Keratinocyte (primary cell): ENCODE measurements around the gene ARMC3. TPM values are rescaled to one million over a fixed set of nuclear protein-coding genes. Genes with fewer than 3 reads are reported as not detected.

Experiments used
- DNase-seq: peaks from one replicate; pipeline ENCODE4 v3.0.0-alpha.2; 2011; ENCODE audit warnings: low read depth, missing footprints, low spot score
- FAIRE-seq: peaks from 2 replicates; lab custom pipeline; 2011; peaks lifted over from hg19 to GRCh38; lab: Jason Lieb, UNC
- H2AFZ ChIP-seq: 2 replicates; pipeline ENCODE4 v1.6.0; 2012; ENCODE audit warnings: low read length, control low read depth, inconsistent platforms; ENCODE audit not compliant: control insufficient read depth
- H3K27ac ChIP-seq: 2 replicates; pipeline ENCODE4 v1.5.1; 2011; ENCODE audit warnings: low read length; ENCODE audit not compliant: control insufficient read depth, insufficient read depth
- H3K27me3 ChIP-seq: 3 replicates; pipeline ENCODE4 v1.6.0; 2011; ENCODE audit warnings: low read length; ENCODE audit not compliant: control insufficient read depth, insufficient read depth; ENCODE audit errors: extremely low read depth
- H3K36me3 ChIP-seq, 2 experiments: 2 replicates in 1 of 2; 3 replicates in 1 of 2; pipeline ENCODE4 v1.5.1; 2011; ENCODE audit warnings: low read length in 2 of 2, mild to moderate bottlenecking in 1 of 2; ENCODE audit not compliant: control insufficient read depth in 2 of 2, insufficient read depth in 2 of 2; ENCODE audit errors: extremely low read depth in 1 of 2
- H3K4me1 ChIP-seq: 3 replicates; pipeline ENCODE4 v1.5.1; 2011; ENCODE audit warnings: low read length; ENCODE audit not compliant: control insufficient read depth, insufficient read depth; ENCODE audit errors: extremely low read depth
- H3K4me2 ChIP-seq: 3 replicates; pipeline ENCODE4 v1.6.0; 2011; ENCODE audit warnings: low read depth, low read length; ENCODE audit not compliant: control insufficient read depth, insufficient read depth; ENCODE audit errors: extremely low read depth
- H3K4me3 ChIP-seq, 3 experiments: fragments of 200-600 bp in 1 of 3; sonication (generic) in 1 of 3; 2 replicates in 2 of 3; 3 replicates in 1 of 3; pipeline ENCODE4 v1.5.1; 2011 to 2016; ENCODE audit warnings: low read length in 3 of 3, mild to moderate bottlenecking in 3 of 3, control low read depth in 2 of 3, inconsistent platforms in 1 of 3, low read depth in 1 of 3, mixed read lengths in 1 of 3, mixed run types in 1 of 3, moderate library complexity in 1 of 3; ENCODE audit not compliant: control insufficient read depth in 2 of 3, insufficient read depth in 2 of 3; ENCODE audit errors: extremely low read depth in 1 of 3
- H3K79me2 ChIP-seq: 2 replicates; pipeline ENCODE4 v1.6.0; 2012; ENCODE audit warnings: low read length; ENCODE audit not compliant: control insufficient read depth, insufficient read depth
- H3K9ac ChIP-seq: 3 replicates; pipeline ENCODE4 v1.6.0; 2011; ENCODE audit warnings: low read length; ENCODE audit not compliant: control insufficient read depth, insufficient read depth; ENCODE audit errors: extremely low read depth
- H3K9me1 ChIP-seq: 3 replicates; pipeline ENCODE4 v1.6.0; 2011; ENCODE audit warnings: low read length; ENCODE audit not compliant: control insufficient read depth, insufficient read depth; ENCODE audit errors: extremely low read depth
- H3K9me3 ChIP-seq: 2 replicates; pipeline ENCODE4 v1.5.1; 2012; ENCODE audit warnings: low read depth, low read length; ENCODE audit not compliant: control insufficient read depth
- H4K20me1 ChIP-seq: 3 replicates; pipeline ENCODE4 v1.6.0; 2011; ENCODE audit warnings: low read length; ENCODE audit not compliant: control insufficient read depth, insufficient read depth; ENCODE audit errors: extremely low read depth
- EZH2 ChIP-seq: IDR thresholded peaks from one replicate; pipeline ENCODE4 v1.6.1; 2012; ENCODE audit warnings: inconsistent platforms, mild to moderate bottlenecking, low read length, moderate library complexity
- dilution Hi-C: fragments of 300-500 bp; cut with MboI; formaldehyde crosslinking; loops from one replicate; pipeline ENCODE4 v1.7.0; 2020; ENCODE audit warnings: low sequenced_read_pairs; ENCODE audit not compliant: extremely low pct_ligation_motif_present
- polyA plus RNA-seq, 5 experiments: library from polyadenylated mRNA; depleted of rRNA in 3 of 5; stranded (reverse) in 3 of 5; stranded (forward) in 1 of 5; unstranded in 1 of 5; fragments of >200 nt; gene quantifications; 1 replicate in 1 of 5; 2 replicates in 3 of 5; 3 replicates in 1 of 5; pipeline versions ENCODE4 v1.2.1 to v1.2.3, GENCODE V29; 2011 to 2012; ENCODE audit warnings: missing spikeins in 2 of 5, low read depth in 1 of 5, low replicate concordance in 1 of 5
- TF ChIP-seq, protein P1 (sequence below), 3 experiments: IDR thresholded peaks in 1 of 3; conservative IDR thresholded peaks in 1 of 3; optimal IDR thresholded peaks in 1 of 3; 2 replicates in 2 of 3; 3 replicates in 1 of 3; pipeline versions ENCODE3 to v1.5.1; 2011; ENCODE audit warnings: low read length in 3 of 3, mild to moderate bottlenecking in 3 of 3, moderate library complexity in 2 of 3, control low read depth in 1 of 3, inconsistent platforms in 1 of 3; ENCODE audit not compliant: insufficient read depth in 2 of 3; ENCODE audit errors: extremely low read depth in 1 of 3

The ARMC3 gene
- polyA plus RNA-seq, 1 donor (not counting 4 experiments of a cell fraction or from before 2014, with no cell fraction given) = not detected

DNA sequence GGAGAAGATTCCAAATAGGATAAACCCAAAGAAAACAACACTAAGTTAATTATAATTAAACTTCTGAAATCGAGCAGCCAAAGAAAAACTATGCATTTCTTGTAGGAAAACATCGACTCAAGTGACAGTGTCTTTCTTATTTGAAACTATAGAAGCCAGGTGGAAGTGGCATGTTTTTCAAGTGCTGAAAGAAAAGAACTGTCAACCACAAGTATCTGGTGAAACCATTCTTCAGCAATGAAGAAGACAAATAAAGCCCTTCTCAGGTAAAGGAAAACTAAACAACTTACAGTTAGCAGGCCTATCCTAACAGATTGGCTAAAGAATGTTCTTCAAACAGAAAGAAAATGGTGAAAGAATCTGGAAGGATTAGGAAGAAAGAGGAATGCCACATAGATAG lies 96.1 kb downstream of the ARMC3 start:
- Histone ChIP-seq H3K36me3 (no peaks in the 10 kb centered on the region), H3K9me1 (no peaks in the 10 kb centered on the region), H4K20me1 (no peaks in the 10 kb centered on the region), H3K4me1 (no peaks in the 10 kb centered on the region), H2AFZ (no peak overlapping the region), H3K9ac (no peak overlapping the region), H3K9me3 (no peaks in the 10 kb centered on the region), H3K4me3 (no peak overlapping the region), H3K27me3 (peaks cover 6% of the 10 kb centered on the region), H3K4me2 (no peak overlapping the region), H3K27ac (no peak overlapping the region), H3K79me2 (no peaks in the 10 kb centered on the region)
- FAIRE-seq (no peak), DNase-seq (no peak)
- TF ChIP-seq, protein P1, sequence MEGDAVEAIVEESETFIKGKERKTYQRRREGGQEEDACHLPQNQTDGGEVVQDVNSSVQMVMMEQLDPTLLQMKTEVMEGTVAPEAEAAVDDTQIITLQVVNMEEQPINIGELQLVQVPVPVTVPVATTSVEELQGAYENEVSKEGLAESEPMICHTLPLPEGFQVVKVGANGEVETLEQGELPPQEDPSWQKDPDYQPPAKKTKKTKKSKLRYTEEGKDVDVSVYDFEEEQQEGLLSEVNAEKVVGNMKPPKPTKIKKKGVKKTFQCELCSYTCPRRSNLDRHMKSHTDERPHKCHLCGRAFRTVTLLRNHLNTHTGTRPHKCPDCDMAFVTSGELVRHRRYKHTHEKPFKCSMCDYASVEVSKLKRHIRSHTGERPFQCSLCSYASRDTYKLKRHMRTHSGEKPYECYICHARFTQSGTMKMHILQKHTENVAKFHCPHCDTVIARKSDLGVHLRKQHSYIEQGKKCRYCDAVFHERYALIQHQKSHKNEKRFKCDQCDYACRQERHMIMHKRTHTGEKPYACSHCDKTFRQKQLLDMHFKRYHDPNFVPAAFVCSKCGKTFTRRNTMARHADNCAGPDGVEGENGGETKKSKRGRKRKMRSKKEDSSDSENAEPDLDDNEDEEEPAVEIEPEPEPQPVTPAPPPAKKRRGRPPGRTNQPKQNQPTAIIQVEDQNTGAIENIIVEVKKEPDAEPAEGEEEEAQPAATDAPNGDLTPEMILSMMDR (optimal IDR thresholded peaks at IDR 0.05 in 1 of 3, IDR thresholded peaks at IDR 0.05 in 1 of 3, conservative IDR thresholded peaks at IDR 0.05 in 1 of 3; ENCODE audit: extremely low read depth in 1 of 3, insufficient read depth in 2 of 3, low read length in 3 of 3) = no peak
- TF ChIP-seq EZH2 = no peak
- dilution Hi-C loops = no loop called here

DNA sequence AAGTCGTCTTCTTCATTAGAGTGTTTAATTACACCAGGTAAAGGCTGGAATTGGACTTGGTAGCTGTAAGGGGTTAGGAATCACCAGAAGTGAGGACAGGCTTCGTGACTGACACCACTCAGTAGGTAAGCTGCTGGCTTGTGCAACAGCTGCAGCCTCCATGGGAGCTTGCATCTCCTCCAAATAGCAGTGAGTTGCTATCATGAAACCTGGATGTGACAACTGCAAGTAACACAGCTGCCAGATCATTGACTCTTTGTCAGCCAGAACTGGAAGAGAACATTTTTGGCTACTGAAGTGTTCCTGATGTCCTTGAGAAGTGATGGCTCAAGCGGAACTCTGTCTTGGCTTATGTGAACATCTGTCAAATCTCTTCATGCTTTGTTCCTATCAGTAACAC lies 103.5 kb downstream of the ARMC3 start:
- Histone ChIP-seq H3K4me1 (no peaks in the 10 kb centered on the region), H3K9me3 (no peaks in the 10 kb centered on the region), H2AFZ (no peak overlapping the region), H3K27me3 (peaks cover 9% of the 10 kb centered on the region), H4K20me1 (no peaks in the 10 kb centered on the region), H3K9me1 (no peaks in the 10 kb centered on the region), H3K9ac (no peak overlapping the region), H3K27ac (no peak overlapping the region), H3K4me3 (no peak overlapping the region), H3K79me2 (no peaks in the 10 kb centered on the region), H3K4me2 (no peak overlapping the region), H3K36me3 (no peaks in the 10 kb centered on the region)
- dilution Hi-C loops = no loop called here
- TF ChIP-seq, protein P1 (optimal IDR thresholded peaks at IDR 0.05 in 1 of 3, IDR thresholded peaks at IDR 0.05 in 1 of 3, conservative IDR thresholded peaks at IDR 0.05 in 1 of 3; ENCODE audit: extremely low read depth in 1 of 3, insufficient read depth in 2 of 3, low read length in 3 of 3) = no peak
- no peak for TF ChIP-seq EZH2
- FAIRE-seq (no peak), DNase-seq (no peak)
